ENCODE measurements around the gene ABCC8. TPM values are rescaled to one million over a fixed set of nuclear protein-coding genes. Genes with fewer than 3 reads are reported as not detected.

ABCC8 gene
- total RNA-seq, 1 experiment from 2014 or later, result not detected

GRCh38 chr11:17516551-17517150 lies 40.0 kb upstream of the ABCC8 start:
- CTCF ChIA-PET, result interaction anchor here (0.8 to 1.3 kb wide), 2 partner anchors 15 to 133 kb away, joined by 3 read pairs; no protein-coding TSS in a partner anchor

GRCh38 chr11:17515443-17516176 lies 39.0 kb upstream of the ABCC8 start:
- DNase-seq, result no peak
- H3K4me1 Mint-ChIP-seq (ENCODE audit: low read depth, unreplicated experiment), result no peaks in the 10 kb centered on the region
- peaks cover 53% of the 10 kb centered on the region for H3K36me3 Mint-ChIP-seq (ENCODE audit: insufficient read depth, unreplicated experiment)
- H3K4me1 ChIP-seq, result no peaks in the 10 kb centered on the region
- no peaks in the 10 kb centered on the region for H3K27me3 ChIP-seq (replicated peaks; ENCODE audit: control insufficient read depth, insufficient read depth, low read length)
- no peaks in the 10 kb centered on the region for H3K9me3 Mint-ChIP-seq (ENCODE audit: unreplicated experiment)
- no peak overlapping the region for H3K4me3 Mint-ChIP-seq (ENCODE audit: unreplicated experiment)
- intact Hi-C loops (cut with micrococcal nuclease; ENCODE audit: unreplicated experiment), result no loop called here
- POLR2A ChIA-PET, result no interaction called here
- TF ChIP-seq CTCF (IDR thresholded peaks at IDR 0.05; ENCODE audit: insufficient read depth in 1 of 2, low read depth in 1 of 2, low read length in 1 of 2, severe bottlenecking in 1 of 2, unreplicated experiment in 1 of 2), result no peak
- CTCF ChIA-PET, result interaction anchor here (0.8 kb wide), 1 partner anchor 132 kb away, joined by 3 read pairs; no protein-coding TSS in a partner anchor
- no peak overlapping the region for H3K4me3 ChIP-seq (ENCODE audit: low read depth, low read length)
- BruUV-seq (replicated peaks), result no TSS peak
- H3K36me3 ChIP-seq (ENCODE audit: control insufficient read depth, insufficient read depth, low read length), result peaks cover 19% of the 10 kb centered on the region
- no peaks in the 10 kb centered on the region for H3K9me3 ChIP-seq
- no peaks in the 10 kb centered on the region for H3K27me3 Mint-ChIP-seq (ENCODE audit: insufficient read depth, unreplicated experiment)
- no peak overlapping the region for H3K27ac Mint-ChIP-seq (ENCODE audit: unreplicated experiment)

More at GRCh38 chr11:17516551-17517150, 40.0 kb upstream of the ABCC8 start:
- no peaks in the 10 kb centered on the region for H3K4me1 Mint-ChIP-seq (ENCODE audit: low read depth, unreplicated experiment)
- intact Hi-C loops (cut with micrococcal nuclease; ENCODE audit: unreplicated experiment), result no loop called here
- no peak overlapping the region for H3K27ac Mint-ChIP-seq (ENCODE audit: unreplicated experiment)
- Histone ChIP-seq H3K27me3 (replicated peaks; ENCODE audit: control insufficient read depth, insufficient read depth, low read length) (no peaks in the 10 kb centered on the region), H3K4me1 (no peaks in the 10 kb centered on the region), H3K9me3 (no peaks in the 10 kb centered on the region), H3K4me3 (ENCODE audit: low read depth, low read length) (no peak overlapping the region), H3K36me3 (ENCODE audit: control insufficient read depth, insufficient read depth, low read length) (peaks cover 19% of the 10 kb centered on the region)
- H3K9me3 Mint-ChIP-seq (ENCODE audit: unreplicated experiment), result no peaks in the 10 kb centered on the region
- no peak for TF ChIP-seq CTCF (IDR thresholded peaks at IDR 0.05; ENCODE audit: insufficient read depth in 1 of 2, low read depth in 1 of 2, low read length in 1 of 2, severe bottlenecking in 1 of 2, unreplicated experiment in 1 of 2)
- no TSS peak for BruUV-seq (replicated peaks)
- H3K27me3 Mint-ChIP-seq (ENCODE audit: insufficient read depth, unreplicated experiment), result no peaks in the 10 kb centered on the region
- peaks cover 58% of the 10 kb centered on the region for H3K36me3 Mint-ChIP-seq (ENCODE audit: insufficient read depth, unreplicated experiment)
- POLR2A ChIA-PET, result no interaction called here
- no peak for DNase-seq
- no peak overlapping the region for H3K4me3 Mint-ChIP-seq (ENCODE audit: unreplicated experiment)

GRCh38 chr11:17514476-17514875 lies 37.8 kb upstream of the ABCC8 start:
- Histone ChIP-seq H3K27me3 (replicated peaks; ENCODE audit: control insufficient read depth, insufficient read depth, low read length) (no peaks in the 10 kb centered on the region), H3K4me3 (ENCODE audit: low read depth, low read length) (no peak overlapping the region), H3K9me3 (no peaks in the 10 kb centered on the region), H3K4me1 (no peaks in the 10 kb centered on the region), H3K36me3 (ENCODE audit: control insufficient read depth, insufficient read depth, low read length) (peaks cover 13% of the 10 kb centered on the region)
- Mint-ChIP-seq H3K36me3 (ENCODE audit: insufficient read depth, unreplicated experiment) (peaks cover 59% of the 10 kb centered on the region), H3K27me3 (ENCODE audit: insufficient read depth, unreplicated experiment) (no peaks in the 10 kb centered on the region), H3K27ac (ENCODE audit: unreplicated experiment) (no peak overlapping the region), H3K9me3 (ENCODE audit: unreplicated experiment) (no peaks in the 10 kb centered on the region), H3K4me1 (ENCODE audit: low read depth, unreplicated experiment) (no peaks in the 10 kb centered on the region), H3K4me3 (ENCODE audit: unreplicated experiment) (no peak overlapping the region)
- ChIA-PET CTCF (no interaction called here), POLR2A (interaction anchor here (0.6 kb wide), 1 partner anchor 21 kb away, joined by 4 read pairs; no protein-coding TSS in a partner anchor)
- TF ChIP-seq CTCF (IDR thresholded peaks at IDR 0.05; ENCODE audit: insufficient read depth in 1 of 2, low read depth in 1 of 2, low read length in 1 of 2, severe bottlenecking in 1 of 2, unreplicated experiment in 1 of 2), result no peak
- intact Hi-C loops (cut with micrococcal nuclease; ENCODE audit: unreplicated experiment), result no loop called here
- DNase-seq, result no peak
- BruUV-seq (replicated peaks), result no TSS peak

Data from Caco-2 (cell line).